Pancreas (tissue), 10 donors: ENCODE data around the gene ST6GALNAC2. TPM values are rescaled to one million over a fixed set of nuclear protein-coding genes. Genes with fewer than 3 reads are reported as not detected.

ENCODE experiments used
- ATAC-seq, 4 donors: fragments of 200-7000 bp; cut with Tn5 transposase; one replicate each; pipeline versions ENCODE4 v1.8.0 to v1.9.1; 2020; ENCODE audit warnings: mild to moderate bottlenecking in 4 of 4, moderate library complexity in 4 of 4
- DNase-seq, 6 donors: peaks; one replicate each; pipeline ENCODE4 v3.0.0-alpha.2; 2020
- FAIRE-seq: peaks from 2 replicates; lab custom pipeline; 2012; peaks lifted over from hg19 to GRCh38; lab: Jason Lieb, UNC
- H3K27ac ChIP-seq, 4 donors: fragments of 200-600 bp; sonication (generic); 1 replicate in 3 of 4; 2 replicates in 1 of 4; pipeline versions ENCODE4 v1.5.0 to v1.8.0; 2020
- H3K27me3 ChIP-seq, 4 donors: fragments of 200-600 bp; one replicate each; pipeline ENCODE4 v1.8.0; 2021
- H3K36me3 ChIP-seq, 3 donors: fragments of 200-600 bp; sonication (generic) in 1 of 3; one replicate each; pipeline versions ENCODE4 v1.5.0 to v1.8.0; 2020 to 2021
- H3K4me1 ChIP-seq, 3 donors: fragments of 200-600 bp; one replicate each; pipeline ENCODE4 v1.8.0; 2021
- H3K4me3 ChIP-seq, 4 donors: fragments of 200-600 bp; sonication (generic) in 2 of 4; one replicate each; pipeline versions ENCODE4 v1.5.0 to v1.8.0; 2020 to 2021
- H3K9me3 ChIP-seq, 4 donors: fragments of 200-600 bp; one replicate each; pipeline ENCODE4 v1.8.0; 2021
- CTCF ChIP-seq, 4 donors: fragments of 200-600 bp; sonication (generic) in 3 of 4; IDR thresholded peaks; one replicate each; pipeline versions ENCODE4 v1.5.0 to v1.8.0; 2021; ENCODE audit warnings: antibody characterized with exemption in 4 of 4
- WGBS, 2 donors: extraction: QIAGEN DNeasy Blood & Tissue Kit; methylation state at CpG; one replicate each; pipeline ENCODE4 v1.1.7; 2013; 5-methylcytosine and 5-hydroxymethylcytosine counted together
- intact Hi-C, 3 donors: fragments of 100-400 bp; cut with DNase I; formaldehyde crosslinking; loops; one replicate each; pipeline versions ENCODE4 v1.11.1 to v1.14.2; 2022
- polyA plus RNA-seq, 2 donors: library from polyadenylated mRNA; stranded (reverse); fragments of 200-250 nt; gene quantifications; one replicate each; pipeline ENCODE4 v1.2.3, GENCODE V29; 2013
- total RNA-seq, 6 donors: library from RNA; stranded (reverse); fragmentation: NEBNext Ultra II Directional in 4 of 6; extraction: Animal tissue kit (Norgen Biotek cat#: 25700) in 4 of 6; gene quantifications; one replicate each; pipeline versions ENCODE4 v1.2.1 to v1.2.4, GENCODE V29; 2021 to 2023
- donor health status: healthy with polysubstance abuse.
- donor health status: DM: no; HTN: no; CAD: no; lungs with moderate emphysema.
- donor health status: DM: no; HTN: no; CAD: no.
- donor health status: control.
- donor health status: control.
- donor health status: Bipolar disorder and iron deficiency.
- donor health status: DM: yes; HTN: yes; CAD: no.
- donor health status: DM: no; HTN: no; CAD: no.
- donor health status: DM: no; HTN: no; CAD: no.
- donor health status: DM: yes; HTN: yes; CAD: no.

Gene ST6GALNAC2
- total and polyA plus RNA-seq, 8 donors = 5.0 to 15.0 (median 6.9) TPM

GRCh38 chr17:76601065-76601464, 15.4 kb upstream of the ST6GALNAC2 start:
- no peak for ATAC-seq
- no peak for FAIRE-seq
- no peak for TF ChIP-seq CTCF (IDR thresholded peaks at IDR 0.05)
- Histone ChIP-seq H3K27me3 (no peaks in the 10 kb centered on the region), H3K4me1 (no peaks in the 10 kb centered on the region), H3K9me3 (no peaks in the 10 kb centered on the region), H3K36me3 (no peaks in the 10 kb centered on the region), H3K27ac (no peak overlapping the region), H3K4me3 (no peak overlapping the region)
- intact Hi-C loops = no loop called here
- 76 to 79% methylated on average over 8 of the region's 8 CpGs for WGBS, 2 donors
- no peak for DNase-seq

DNA sequence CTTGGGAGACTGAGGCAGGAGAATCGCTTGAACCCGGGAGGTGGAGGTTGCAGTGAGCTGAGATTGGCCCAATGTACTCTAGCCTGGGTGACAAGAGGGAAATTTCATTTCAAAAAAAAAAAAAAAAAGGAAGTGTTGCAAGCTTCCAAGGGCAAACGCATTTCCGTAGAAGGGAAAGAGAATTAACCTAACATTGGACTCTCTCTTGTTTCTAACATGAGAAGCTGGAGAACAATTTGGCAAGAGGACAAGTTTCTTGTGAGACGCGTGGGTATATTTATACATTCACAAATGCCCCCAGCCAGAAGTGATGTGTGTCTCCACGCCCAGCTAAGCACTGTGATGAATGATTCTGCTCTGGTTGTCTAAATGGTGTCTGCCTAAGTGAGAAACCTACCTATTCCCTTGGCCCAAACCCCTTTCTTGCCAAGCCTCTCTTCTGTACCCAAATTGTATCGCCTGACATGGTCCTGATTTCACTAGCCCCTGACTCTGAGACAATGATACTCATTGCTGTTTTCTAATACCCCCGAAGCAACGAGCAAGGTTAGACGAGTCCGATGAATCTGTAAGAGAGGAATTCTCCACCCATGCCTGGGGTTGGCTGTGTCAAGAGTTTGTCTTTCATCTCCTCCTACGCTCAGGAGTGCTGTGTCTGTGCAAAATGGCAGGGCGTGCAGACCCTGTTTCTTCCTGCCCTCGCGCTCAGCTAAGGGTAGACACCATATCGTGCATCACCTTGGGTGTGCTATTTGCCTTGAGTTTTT, 14.2 kb upstream of the ST6GALNAC2 start:
- FAIRE-seq = no peak
- H3K27ac ChIP-seq = no peak overlapping the region
- peak in 2 of 4 donors; percentile 16 to 25 for ATAC-seq

GRCh38 chr17:76598004-76598439, 12.4 kb upstream of the ST6GALNAC2 start:
- Histone ChIP-seq H3K4me3 (no peak overlapping the region), H3K4me1 (no peaks in the 10 kb centered on the region), H3K27ac (no peak overlapping the region), H3K9me3 (no peaks in the 10 kb centered on the region), H3K27me3 (no peaks in the 10 kb centered on the region), H3K36me3 (no peaks in the 10 kb centered on the region)
- WGBS, 2 donors = 19 to 22% methylated on average over 2 of the region's 2 CpGs
- no peak for FAIRE-seq
- intact Hi-C loops = no loop called here
- peak in 3 of 4 donors; percentile 38 to 51 (median 45) for ATAC-seq
- DNase-seq = no peak
- no peak for TF ChIP-seq CTCF (IDR thresholded peaks at IDR 0.05)

More for the DNA sequence above, 14.2 kb upstream of the ST6GALNAC2 start:
- H3K4me1 ChIP-seq = no peaks in the 10 kb centered on the region
- H3K36me3 ChIP-seq = no peaks in the 10 kb centered on the region
- no peaks in the 10 kb centered on the region for H3K27me3 ChIP-seq
- H3K9me3 ChIP-seq = no peaks in the 10 kb centered on the region
- WGBS, 2 donors = 79 to 85% methylated on average over 17 of the region's 17 CpGs
- intact Hi-C loops = no loop called here
- no peak for DNase-seq
- no peak for TF ChIP-seq CTCF (IDR thresholded peaks at IDR 0.05)
- H3K4me3 ChIP-seq = no peak overlapping the region

GRCh38 chr17:76597156-76598003, 11.7 kb upstream of the ST6GALNAC2 start:
- DNase-seq = no peak
- H3K9me3 ChIP-seq = no peaks in the 10 kb centered on the region
- H3K4me1 ChIP-seq = no peaks in the 10 kb centered on the region
- no peak overlapping the region for H3K4me3 ChIP-seq
- 60 to 68% methylated on average over 12 of the region's 12 CpGs for WGBS, 2 donors
- intact Hi-C loops = no loop called here
- H3K27ac ChIP-seq = no peak overlapping the region
- FAIRE-seq = no peak
- H3K27me3 ChIP-seq = no peaks in the 10 kb centered on the region
- TF ChIP-seq CTCF (IDR thresholded peaks at IDR 0.05) = no peak
- ATAC-seq = peak; percentile 46 to 70 (median 62)
- H3K36me3 ChIP-seq = no peaks in the 10 kb centered on the region
